ENCODE results near the gene ZNF491.
A peak's percentile ranks its signal among the peaks of the same experiment; 100 is the strongest.
"Not testable (repeated sequence)": the region's sequence is repeated elsewhere in the genome, so short reads cannot be mapped to it uniquely, and the experiment has no call there.

Gene ZNF491

DNA sequence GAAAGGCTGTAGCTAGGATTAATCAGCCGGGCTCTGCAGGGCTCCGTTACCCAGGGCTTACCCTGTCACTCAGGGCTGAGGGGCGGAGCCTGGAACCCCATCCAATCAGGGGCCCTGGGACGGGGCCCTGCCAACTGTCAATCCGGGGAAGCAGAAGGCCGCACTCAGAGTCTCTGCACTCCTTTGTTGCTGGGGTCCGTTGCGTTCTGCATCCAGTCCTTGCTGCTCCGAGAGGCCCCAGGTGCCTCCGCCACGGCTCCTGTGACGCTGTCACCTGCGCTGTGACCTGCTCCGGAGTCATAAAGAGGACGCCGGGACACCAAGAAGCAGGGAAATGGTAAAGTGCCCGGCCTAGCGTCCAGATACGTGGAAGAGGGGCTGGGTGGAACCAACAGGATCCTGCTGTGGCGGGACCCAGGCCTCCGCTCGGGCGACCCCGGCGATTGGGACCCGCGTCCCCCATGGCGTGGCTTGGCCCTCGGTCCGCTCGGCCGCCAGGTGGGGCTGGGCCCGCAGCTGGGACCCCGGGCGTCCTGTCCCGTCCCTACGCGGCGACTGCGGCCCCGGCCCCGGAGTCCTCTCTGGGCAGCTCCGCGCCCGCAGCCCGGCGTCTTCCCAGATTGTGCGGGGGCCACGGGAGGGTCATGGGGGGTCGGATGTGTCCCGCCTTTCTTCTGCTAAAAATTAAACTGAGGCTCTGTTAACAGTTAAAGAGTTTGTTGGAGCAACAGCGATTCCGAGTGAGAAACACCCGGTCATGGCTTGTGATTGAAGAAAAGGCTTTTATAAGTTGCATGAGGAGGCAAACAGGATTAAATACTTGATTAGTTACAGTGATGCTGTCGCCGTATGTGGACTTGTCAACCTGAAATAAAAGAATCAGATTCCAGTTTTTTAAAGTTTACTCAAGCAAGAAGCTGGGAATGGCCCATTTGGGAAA is at the start of gene ZNF491:
Gene ZNF491 (plus strand): TSS at position 133 of the 940 bp plus-strand sequence. CDS start 7,431 bp downstream, outside the sequence.
- Histone ChIP-seq H3K4me3 (ENCODE audit: low read length) (peak within 1 kb of the TSS; percentile 79), H3K27ac (ENCODE audit: low read depth, low read length) (peak within 1 kb of the TSS; percentile 77), H3K36me3 (ENCODE audit: control insufficient read depth, insufficient read depth, low read length) (no peaks in the 10 kb centered on the region), H3K4me1 (ENCODE audit: control insufficient read depth, insufficient read depth, low read length) (peaks cover 6% of the 10 kb centered on the region), H3K9ac (ENCODE audit: low read length) (peak within 1 kb of the TSS; percentile 80), H3K27me3 (ENCODE audit: control insufficient read depth, insufficient read depth, low read length) (no peaks in the 10 kb centered on the region)

DNA sequence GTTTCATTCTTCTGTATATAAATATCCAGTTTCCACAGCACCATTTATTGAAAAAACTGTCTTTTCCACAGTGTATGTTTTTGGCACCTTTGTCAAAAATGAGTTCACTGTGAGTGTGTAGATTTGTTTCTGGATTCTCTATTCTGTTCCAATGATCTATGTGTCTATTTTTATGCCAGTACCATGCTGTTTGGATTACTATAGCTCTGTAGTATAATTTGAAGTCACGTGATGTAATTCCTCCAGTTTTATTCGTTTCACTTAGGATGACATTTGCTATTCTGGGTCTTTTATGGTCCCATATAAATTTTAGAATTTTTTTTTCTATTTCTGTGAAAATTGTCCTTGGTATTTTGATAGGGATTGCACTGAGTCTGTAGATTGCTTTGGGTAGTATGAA is 48.6 kb upstream of the ZNF491 start:
- H3K9ac ChIP-seq (ENCODE audit: low read length): no peak overlapping the region
- no peak overlapping the region for H3K27ac ChIP-seq (ENCODE audit: low read depth, low read length)
- no peak overlapping the region for H3K4me3 ChIP-seq (ENCODE audit: low read length)
- no peaks in the 10 kb centered on the region for H3K36me3 ChIP-seq (ENCODE audit: control insufficient read depth, insufficient read depth, low read length)
- no peaks in the 10 kb centered on the region for H3K4me1 ChIP-seq (ENCODE audit: control insufficient read depth, insufficient read depth, low read length)
- no peaks in the 10 kb centered on the region for H3K27me3 ChIP-seq (ENCODE audit: control insufficient read depth, insufficient read depth, low read length)

DNA sequence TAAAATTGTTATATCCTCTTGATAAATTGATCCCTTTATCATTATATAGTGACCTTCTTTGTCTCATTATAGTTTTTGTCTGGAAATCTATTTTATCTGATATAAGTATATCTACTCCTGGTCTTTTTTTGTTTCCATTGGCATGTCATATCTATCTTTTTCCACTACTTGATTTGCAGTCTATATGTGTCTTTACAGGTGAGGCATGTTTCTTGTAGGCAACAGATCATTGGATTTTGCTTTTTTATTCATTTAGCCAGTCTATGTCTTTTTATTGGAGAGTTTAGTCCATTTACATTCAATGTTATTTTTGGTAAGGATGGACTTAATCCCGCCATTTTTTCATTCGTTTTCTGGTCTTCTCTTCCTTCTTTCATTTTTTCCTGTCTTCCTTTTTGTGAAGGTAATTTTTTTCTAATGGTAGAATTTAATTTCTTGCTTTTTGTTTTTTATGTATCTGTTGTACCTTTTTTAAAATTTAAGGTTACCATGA is 46.0 kb upstream of the ZNF491 start:
- no peak overlapping the region for H3K9ac ChIP-seq (ENCODE audit: low read length)
- no peaks in the 10 kb centered on the region for H3K4me1 ChIP-seq (ENCODE audit: control insufficient read depth, insufficient read depth, low read length)
- H3K36me3 ChIP-seq (ENCODE audit: control insufficient read depth, insufficient read depth, low read length): no peaks in the 10 kb centered on the region
- no peak overlapping the region for H3K4me3 ChIP-seq (ENCODE audit: low read length)
- H3K27ac ChIP-seq (ENCODE audit: low read depth, low read length): no peak overlapping the region
- no peaks in the 10 kb centered on the region for H3K27me3 ChIP-seq (ENCODE audit: control insufficient read depth, insufficient read depth, low read length)

DNA sequence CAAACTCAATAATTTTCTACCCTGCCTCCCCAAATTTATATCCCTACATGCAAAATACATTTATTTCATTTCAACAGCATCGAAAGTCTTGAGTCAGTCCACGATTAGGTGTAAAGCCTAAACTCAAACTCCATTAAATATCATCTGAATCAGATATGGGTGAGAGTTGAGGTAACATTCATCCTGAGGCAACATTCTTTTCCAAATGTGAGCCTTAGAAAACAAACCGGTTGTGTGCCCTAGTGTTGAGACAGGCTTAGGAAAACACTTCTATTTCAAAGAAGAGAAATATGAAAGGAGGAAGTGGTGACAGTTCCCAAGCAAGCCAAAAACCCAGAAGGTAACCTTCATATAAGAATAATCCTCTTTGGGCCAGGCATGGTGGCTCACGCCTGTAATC is 43.7 kb upstream of the ZNF491 start:
- H3K9ac ChIP-seq (ENCODE audit: low read length): no peak overlapping the region
- no peak overlapping the region for H3K4me3 ChIP-seq (ENCODE audit: low read length)
- no peaks in the 10 kb centered on the region for H3K36me3 ChIP-seq (ENCODE audit: control insufficient read depth, insufficient read depth, low read length)
- H3K27ac ChIP-seq (ENCODE audit: low read depth, low read length): no peak overlapping the region
- no peaks in the 10 kb centered on the region for H3K27me3 ChIP-seq (ENCODE audit: control insufficient read depth, insufficient read depth, low read length)
- H3K4me1 ChIP-seq (ENCODE audit: control insufficient read depth, insufficient read depth, low read length): no peaks in the 10 kb centered on the region

DNA sequence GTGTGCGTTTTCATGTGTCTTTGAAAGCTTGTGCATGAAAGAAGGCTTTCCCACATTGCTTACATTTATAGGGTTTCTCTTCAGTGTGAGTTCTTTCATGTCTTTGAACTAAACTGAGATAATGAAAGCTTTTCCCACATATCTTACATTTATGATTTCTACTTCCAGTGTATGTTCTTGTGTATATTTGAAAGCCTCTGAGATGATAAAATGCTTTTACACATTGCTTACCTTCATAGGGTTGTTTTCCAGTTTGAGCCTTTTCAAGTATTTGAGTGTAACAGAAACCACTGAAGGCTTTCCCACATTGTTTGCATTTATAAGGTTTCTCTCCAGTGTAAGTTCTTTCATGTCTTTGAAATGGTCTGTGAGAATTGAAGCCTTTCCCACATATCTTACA is 41.4 kb upstream of the ZNF491 start:
- H3K27ac ChIP-seq (ENCODE audit: low read depth, low read length): no peak overlapping the region
- no peaks in the 10 kb centered on the region for H3K27me3 ChIP-seq (ENCODE audit: control insufficient read depth, insufficient read depth, low read length)
- H3K4me1 ChIP-seq (ENCODE audit: control insufficient read depth, insufficient read depth, low read length): no peaks in the 10 kb centered on the region
- H3K9ac ChIP-seq (ENCODE audit: low read length): no peak overlapping the region
- H3K4me3 ChIP-seq (ENCODE audit: low read length): no peak overlapping the region
- H3K36me3 ChIP-seq (ENCODE audit: control insufficient read depth, insufficient read depth, low read length): no peaks in the 10 kb centered on the region

DNA sequence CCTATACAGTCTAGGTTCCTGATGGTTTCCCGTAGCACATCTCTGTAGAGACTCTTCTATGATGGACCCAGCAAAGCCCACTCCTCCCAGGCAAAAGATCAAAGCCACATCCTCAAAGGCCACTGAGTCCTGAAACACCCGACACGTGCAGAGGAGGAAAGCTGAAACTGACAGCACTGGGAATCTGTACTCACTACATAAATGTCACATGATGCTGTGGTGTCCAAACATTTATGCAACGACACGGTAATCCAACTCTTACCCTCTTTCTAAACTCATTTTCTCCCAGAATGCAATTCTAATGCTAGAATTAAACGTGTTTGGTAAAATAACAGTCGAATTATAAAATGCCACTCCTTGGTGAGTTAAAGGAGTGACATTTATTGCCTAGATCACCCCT is 38.5 kb upstream of the ZNF491 start:
- no peaks in the 10 kb centered on the region for H3K36me3 ChIP-seq (ENCODE audit: control insufficient read depth, insufficient read depth, low read length)
- no peak overlapping the region for H3K9ac ChIP-seq (ENCODE audit: low read length)

DNA sequence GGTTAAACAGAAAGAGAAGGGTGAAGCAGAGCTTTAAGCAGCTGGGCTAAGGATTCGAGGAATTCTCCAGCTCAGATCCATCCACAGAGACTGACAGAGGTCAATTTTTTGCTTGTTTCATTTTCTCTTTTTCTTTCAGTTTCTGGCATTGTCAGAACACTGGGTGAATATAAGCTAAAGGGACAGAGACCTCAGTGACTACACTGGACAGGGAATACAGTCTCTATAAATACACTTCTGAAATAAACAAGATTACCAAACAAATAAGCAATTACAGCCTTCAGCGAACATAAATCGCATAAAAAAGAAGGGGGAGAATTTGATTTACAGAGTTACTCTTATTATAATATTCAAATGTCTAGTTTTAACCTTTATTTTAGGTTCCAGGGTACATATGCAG is 35.2 kb upstream of the ZNF491 start:
- no peaks in the 10 kb centered on the region for H3K27me3 ChIP-seq (ENCODE audit: control insufficient read depth, insufficient read depth, low read length)
- H3K9ac ChIP-seq (ENCODE audit: low read length): no peak overlapping the region
- H3K4me1 ChIP-seq (ENCODE audit: control insufficient read depth, insufficient read depth, low read length): peaks cover 5% of the 10 kb centered on the region
- H3K36me3 ChIP-seq (ENCODE audit: control insufficient read depth, insufficient read depth, low read length): no peaks in the 10 kb centered on the region
- H3K27ac ChIP-seq (ENCODE audit: low read depth, low read length): no peak overlapping the region
- no peak overlapping the region for H3K4me3 ChIP-seq (ENCODE audit: low read length)

More for the DNA sequence above, 38.5 kb upstream of the ZNF491 start:
- Histone ChIP-seq H3K4me3 (ENCODE audit: low read length) (no peak overlapping the region), H3K27ac (ENCODE audit: low read depth, low read length) (no peak overlapping the region), H3K27me3 (ENCODE audit: control insufficient read depth, insufficient read depth, low read length) (no peaks in the 10 kb centered on the region), H3K4me1 (ENCODE audit: control insufficient read depth, insufficient read depth, low read length) (no peaks in the 10 kb centered on the region)

DNA sequence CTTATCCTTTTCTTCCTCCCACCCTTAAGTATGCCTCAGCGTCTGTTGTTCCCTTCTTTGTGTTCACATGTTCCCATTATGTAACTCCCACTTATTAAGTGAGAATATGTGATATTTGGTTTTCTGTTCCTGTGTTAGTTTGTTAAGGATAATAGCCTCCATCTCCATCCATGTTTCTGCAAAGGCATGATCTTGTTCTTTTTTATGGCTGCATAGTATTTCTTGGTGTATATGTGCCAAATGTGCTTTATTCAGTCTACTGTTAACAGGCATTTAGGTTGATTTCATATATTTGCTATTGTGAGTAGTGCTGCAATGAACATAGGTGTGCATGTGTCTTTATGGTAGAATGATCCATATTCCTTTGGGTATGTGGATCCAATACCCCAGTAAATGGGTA is 34.7 kb upstream of the ZNF491 start:
- no peaks in the 10 kb centered on the region for H3K27me3 ChIP-seq (ENCODE audit: control insufficient read depth, insufficient read depth, low read length)
- H3K4me3 ChIP-seq (ENCODE audit: low read length): no peak overlapping the region
- H3K27ac ChIP-seq (ENCODE audit: low read depth, low read length): no peak overlapping the region
- peaks cover 10% of the 10 kb centered on the region for H3K4me1 ChIP-seq (ENCODE audit: control insufficient read depth, insufficient read depth, low read length)
- H3K36me3 ChIP-seq (ENCODE audit: control insufficient read depth, insufficient read depth, low read length): no peaks in the 10 kb centered on the region
- H3K9ac ChIP-seq (ENCODE audit: low read length): no peak overlapping the region

DNA sequence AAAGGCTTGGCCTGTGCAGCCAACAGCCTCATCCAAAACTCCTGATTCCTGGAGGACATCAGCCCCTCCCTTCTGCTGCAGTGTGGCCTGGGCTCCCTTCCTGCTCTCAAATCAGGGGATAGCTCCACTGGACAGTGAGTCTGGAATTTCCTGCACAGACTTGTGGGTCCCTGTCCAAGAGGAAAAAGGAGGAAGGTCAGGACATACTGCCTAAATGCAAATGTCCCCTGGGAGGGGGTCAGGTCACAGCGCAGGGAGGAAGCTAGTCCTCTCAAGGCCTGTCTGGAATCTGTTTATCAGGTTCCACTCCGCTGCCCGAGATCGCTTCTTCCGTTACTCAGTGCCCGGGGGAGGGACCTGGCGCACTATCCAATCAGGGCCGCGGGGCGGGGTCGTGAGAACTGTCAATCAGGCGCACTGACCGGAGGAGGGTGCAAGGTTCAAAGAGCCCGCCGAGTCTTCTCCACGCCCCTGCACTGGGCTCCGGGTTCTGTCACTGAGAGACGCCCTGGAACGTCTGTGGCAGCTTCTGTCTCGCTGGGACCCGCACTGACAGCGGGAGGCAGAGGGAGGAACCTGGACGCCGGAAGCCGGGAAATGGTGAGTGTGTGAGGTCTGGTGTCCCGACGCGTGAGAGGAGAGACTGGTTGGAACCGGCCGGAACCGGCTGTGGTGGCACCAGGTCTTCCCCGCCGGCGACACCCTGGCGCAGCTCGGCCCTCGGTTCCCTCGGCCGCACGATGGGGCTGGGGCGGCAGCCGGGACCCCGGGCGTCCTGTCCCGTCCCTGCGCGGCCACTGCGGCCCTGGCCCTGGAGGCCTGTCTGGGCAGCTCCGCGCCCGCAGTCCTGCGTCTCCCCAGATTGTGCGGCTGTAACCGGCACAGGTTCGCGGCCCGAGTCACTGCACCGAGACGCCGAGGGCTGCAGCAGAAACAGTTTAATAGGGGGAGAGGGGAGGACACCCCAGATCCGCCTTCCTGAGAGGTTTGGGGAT is 31.4 kb upstream of the ZNF491 start, which contains the start of gene ZNF441:
Gene ZNF441 (plus strand): TSS at position 404 of the 995 bp plus-strand sequence. CDS start 194 bp downstream, at position 598.
- Histone ChIP-seq H3K36me3 (ENCODE audit: control insufficient read depth, insufficient read depth, low read length) (peaks cover 3% of the 10 kb centered on the region), H3K4me3 (ENCODE audit: low read length) (peak within 1 kb of the TSS; percentile 66), H3K4me1 (ENCODE audit: control insufficient read depth, insufficient read depth, low read length) (peaks cover 11% of the 10 kb centered on the region), H3K27ac (ENCODE audit: low read depth, low read length) (peak within 1 kb of the TSS; percentile 83), H3K9ac (ENCODE audit: low read length) (peak within 1 kb of the TSS; percentile 58), H3K27me3 (ENCODE audit: control insufficient read depth, insufficient read depth, low read length) (no peaks in the 10 kb centered on the region)

DNA sequence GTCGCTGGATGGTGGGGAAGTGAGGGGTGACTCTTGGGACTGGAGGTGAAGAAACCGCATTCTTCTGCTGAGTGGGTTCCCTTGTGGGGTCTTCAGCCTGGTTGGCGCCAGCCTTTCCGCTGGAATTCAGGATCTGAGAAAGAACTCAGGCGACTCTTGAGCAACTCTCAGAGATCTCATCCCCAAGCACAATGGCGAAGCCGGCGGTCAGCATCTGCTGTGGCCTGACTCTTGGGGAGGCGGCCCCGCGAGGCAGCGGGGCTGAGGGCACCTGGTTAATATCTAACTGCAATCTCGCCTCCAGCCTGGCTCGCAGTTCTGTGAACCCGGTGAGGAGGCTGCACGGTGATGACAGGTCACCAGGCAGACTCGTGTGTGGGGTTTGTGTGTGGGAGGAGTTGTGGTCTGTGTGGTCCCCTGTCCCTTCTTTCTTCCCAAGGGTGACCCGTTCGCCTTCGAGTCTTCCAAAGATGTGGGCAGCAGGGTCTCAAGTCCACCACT is 30.6 kb upstream of the ZNF491 start:
- H3K4me1 ChIP-seq (ENCODE audit: control insufficient read depth, insufficient read depth, low read length): peaks cover 11% of the 10 kb centered on the region
- peaks cover 3% of the 10 kb centered on the region for H3K36me3 ChIP-seq (ENCODE audit: control insufficient read depth, insufficient read depth, low read length)
- H3K27ac ChIP-seq (ENCODE audit: low read depth, low read length): peak overlapping the region; percentile 83
- peak overlapping the region; percentile 58 for H3K9ac ChIP-seq (ENCODE audit: low read length)
- peak overlapping the region; percentile 66 for H3K4me3 ChIP-seq (ENCODE audit: low read length)
- H3K27me3 ChIP-seq (ENCODE audit: control insufficient read depth, insufficient read depth, low read length): no peaks in the 10 kb centered on the region

DNA sequence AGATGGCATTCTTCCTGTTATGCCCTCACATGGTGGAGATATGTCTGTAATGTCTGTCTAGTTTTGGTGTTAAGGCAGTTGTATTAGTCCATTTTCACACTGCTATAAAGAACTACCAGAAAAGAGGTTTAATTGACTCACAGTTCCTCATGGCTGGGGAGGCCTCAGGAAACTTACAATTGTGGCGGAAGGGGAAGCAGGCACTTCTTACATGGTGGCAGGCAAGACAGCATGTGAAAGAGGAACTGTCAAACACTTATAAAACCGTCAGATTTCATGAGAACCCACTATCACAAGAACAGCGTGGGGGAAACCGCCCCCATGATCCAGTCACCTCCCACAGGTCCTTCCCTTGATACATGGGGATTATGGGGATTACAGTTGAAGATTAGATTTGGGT is 28.3 kb upstream of the ZNF491 start:
- Histone ChIP-seq H3K9ac (ENCODE audit: low read length) (no peak overlapping the region), H3K4me1 (ENCODE audit: control insufficient read depth, insufficient read depth, low read length) (peaks cover 11% of the 10 kb centered on the region), H3K27me3 (ENCODE audit: control insufficient read depth, insufficient read depth, low read length) (no peaks in the 10 kb centered on the region), H3K4me3 (ENCODE audit: low read length) (no peak overlapping the region), H3K36me3 (ENCODE audit: control insufficient read depth, insufficient read depth, low read length) (peaks cover 3% of the 10 kb centered on the region), H3K27ac (ENCODE audit: low read depth, low read length) (no peak overlapping the region)

DNA sequence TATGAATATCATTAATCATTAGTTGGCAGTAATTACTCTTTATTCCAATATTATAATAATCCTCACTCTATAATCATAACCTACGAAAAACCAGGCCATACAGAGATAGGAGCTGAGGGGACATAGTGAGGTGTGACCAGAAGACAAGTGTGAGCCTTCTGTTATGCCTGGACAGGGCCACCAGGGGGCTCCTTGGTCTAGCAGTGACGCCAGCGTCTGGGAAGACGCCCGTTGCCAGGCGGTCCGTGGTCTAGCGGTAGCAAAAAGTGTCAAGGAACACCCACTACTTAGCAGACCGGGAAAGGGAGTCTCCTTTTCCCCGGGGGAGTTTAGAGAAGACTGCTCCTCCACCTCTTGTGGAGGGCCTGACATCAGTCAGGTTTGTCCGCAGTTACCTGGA is 26.8 kb upstream of the ZNF491 start:
- not testable (repeated sequence) for H3K27me3 ChIP-seq (ENCODE audit: control insufficient read depth, insufficient read depth, low read length); H3K4me3 ChIP-seq (ENCODE audit: low read length); H3K4me1 ChIP-seq (ENCODE audit: control insufficient read depth, insufficient read depth, low read length); H3K9ac ChIP-seq (ENCODE audit: low read length); H3K36me3 ChIP-seq (ENCODE audit: control insufficient read depth, insufficient read depth, low read length); H3K27ac ChIP-seq (ENCODE audit: low read depth, low read length)

All from rectal smooth muscle tissue (tissue), 1 donor.